H54 (cell line): ENCODE measurements around the gene RPH3AL.
"Not testable (repeated sequence)": the region's sequence is repeated elsewhere in the genome, so short reads cannot be mapped to it uniquely, and the experiment has no call there.

ENCODE experiments used
- DNase-seq: peaks from one replicate; pipeline ENCODE4 v3.0.0; 2011; ENCODE audit warnings: low spot score, mixed read lengths; ENCODE audit not compliant: insufficient read length
- FAIRE-seq: peaks from 3 replicates; lab custom pipeline; 2011; peaks lifted over from hg19 to GRCh38; lab: Jason Lieb, UNC
- POLR2A ChIP-seq: IDR thresholded peaks from 2 replicates; pipeline ENCODE4 v1.6.1; 2011; ENCODE audit warnings: low read depth, mild to moderate bottlenecking, low read length

Gene RPH3AL

GRCh38 chr17:233473-233941 is 119.1 kb downstream of the RPH3AL start:
- DNase-seq (no peak), FAIRE-seq (no peak)
- no peak for TF ChIP-seq POLR2A

GRCh38 chr17:231966-232807 is 120.4 kb downstream of the RPH3AL start:
- DNase-seq (no peak), FAIRE-seq (no peak)
- no peak for TF ChIP-seq POLR2A

GRCh38 chr17:231191-231965 is 121.2 kb downstream of the RPH3AL start:
- TF ChIP-seq POLR2A, result no peak
- DNase-seq (no peak), FAIRE-seq (no peak)

GRCh38 chr17:230395-230770 is 122.2 kb downstream of the RPH3AL start:
- TF ChIP-seq POLR2A, result no peak
- no peak for FAIRE-seq
- DNase-seq, result no peak

- FAIRE-seq, result no peak
- TF ChIP-seq POLR2A, result no peak
- no peak for DNase-seq
Measured at GRCh38 chr17:229709-230394, 122.8 kb downstream of the RPH3AL start.

GRCh38 chr17:228951-229708 is 123.5 kb downstream of the RPH3AL start:
- no peak for DNase-seq
- TF ChIP-seq POLR2A, result no peak
- no peak for FAIRE-seq

- TF ChIP-seq POLR2A, result no peak
- FAIRE-seq (no peak), DNase-seq (no peak)
Measured at GRCh38 chr17:227946-228615, 124.5 kb downstream of the RPH3AL start.

- FAIRE-seq, result no peak
- TF ChIP-seq POLR2A, result no peak
- no peak for DNase-seq
Measured at GRCh38 chr17:227078-227945, 125.3 kb downstream of the RPH3AL start.

- FAIRE-seq, result no peak
- no peak for DNase-seq
- TF ChIP-seq POLR2A, result no peak
Measured at GRCh38 chr17:226108-227077, 126.2 kb downstream of the RPH3AL start.

- FAIRE-seq (no peak), DNase-seq (no peak)
- no peak for TF ChIP-seq POLR2A
Measured at GRCh38 chr17:225551-225950, 127.1 kb downstream of the RPH3AL start.

GRCh38 chr17:224576-224975 is 128.0 kb downstream of the RPH3AL start:
- FAIRE-seq, DNase-seq: not testable (repeated sequence)
